ENCODE data around the gene ACR.

The ACR gene

DNA sequence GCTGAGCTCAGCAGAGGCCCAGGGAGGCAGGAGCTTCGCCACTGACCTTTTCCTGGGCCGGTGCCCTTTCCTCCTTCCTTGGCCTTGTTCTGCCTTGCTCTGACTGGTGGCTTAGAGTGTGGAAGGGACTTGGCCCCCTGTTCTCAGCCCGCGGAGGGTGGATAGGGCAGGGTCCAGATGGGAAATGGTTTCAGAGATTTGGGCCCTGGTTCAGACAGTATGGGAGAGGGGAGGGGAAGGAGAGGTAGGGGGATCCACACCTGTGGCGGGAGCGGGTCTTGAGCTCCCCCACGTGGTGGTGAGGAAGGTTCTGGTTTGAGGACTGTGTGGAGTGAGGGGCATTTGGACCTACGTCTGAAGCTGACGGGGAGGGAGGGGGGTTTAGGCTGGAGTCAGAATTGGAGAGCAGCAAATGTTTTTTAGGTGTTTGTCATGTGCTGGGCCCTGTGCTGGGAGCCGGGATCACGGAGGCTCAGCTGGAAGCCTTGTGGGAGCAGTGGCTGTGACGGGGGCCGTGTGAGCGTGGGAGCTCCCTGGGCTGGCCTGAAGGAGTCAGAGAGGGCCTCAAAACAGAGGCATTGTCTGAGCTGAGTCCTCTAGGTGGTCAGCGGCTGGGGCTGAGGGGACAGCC lies 38.1 kb upstream of the ACR start:
- Histone ChIP-seq H3K14ac (ENCODE audit: low read length) (no peak overlapping the region), H4K12ac (ENCODE audit: low read depth, low read length) (no peak overlapping the region), H2BK12ac (ENCODE audit: low read length) (no peak overlapping the region), H3K36me3 (ENCODE audit: control insufficient read depth in 1 of 2, insufficient read depth in 2 of 2, low read length in 2 of 2) (no peaks in the 10 kb centered on the region), H4K8ac (ENCODE audit: low read depth, low read length) (no peak overlapping the region), H3K4me2 (ENCODE audit: low read length) (no peak overlapping the region), H3K4me1 (ENCODE audit: control insufficient read depth in 1 of 2, insufficient read depth in 2 of 2, low read length in 2 of 2) (peaks cover 5 to 8% of the 10 kb centered on the region in 2 experiments), H3K4ac (ENCODE audit: low read depth, low read length) (no peak overlapping the region), H3K9ac (ENCODE audit: low read length) (no peak overlapping the region), H3K23ac (ENCODE audit: low read length) (no peak overlapping the region), H3K27me3 (ENCODE audit: insufficient read depth, low read length) (peaks cover 5% of the 10 kb centered on the region), H3K4me3 (ENCODE audit: low read depth, low read length) (no peak overlapping the region), H3K79me1 (ENCODE audit: low read length) (no peaks in the 10 kb centered on the region), H4K91ac (ENCODE audit: low read depth, low read length) (no peak overlapping the region), H3K79me2 (ENCODE audit: control insufficient read depth, insufficient read depth, low read length, poor library complexity) (no peaks in the 10 kb centered on the region), H2BK5ac (ENCODE audit: low read depth, low read length, poor library complexity) (no peak overlapping the region), H2BK120ac (ENCODE audit: insufficient read depth, low read length, poor library complexity) (no peak overlapping the region), H3K18ac (ENCODE audit: low read length) (no peak overlapping the region), H3K9me3 (ENCODE audit: insufficient read depth, low read depth, low read length) (peaks cover 2% of the 10 kb centered on the region), H2AK5ac (ENCODE audit: low read length) (no peak overlapping the region), H3K27ac (ENCODE audit: low read depth, low read length) (no peak overlapping the region), H2AFZ (ENCODE audit: insufficient read depth, low read length, poor library complexity) (no peak overlapping the region)
- peak in 1 of 2 donors; percentile 20 for DNase-seq
- no CpG with 5 or more reads among the region's 15 CpGs for WGBS (ENCODE audit: extremely low coverage, insufficient coverage, insufficient read length)

DNA sequence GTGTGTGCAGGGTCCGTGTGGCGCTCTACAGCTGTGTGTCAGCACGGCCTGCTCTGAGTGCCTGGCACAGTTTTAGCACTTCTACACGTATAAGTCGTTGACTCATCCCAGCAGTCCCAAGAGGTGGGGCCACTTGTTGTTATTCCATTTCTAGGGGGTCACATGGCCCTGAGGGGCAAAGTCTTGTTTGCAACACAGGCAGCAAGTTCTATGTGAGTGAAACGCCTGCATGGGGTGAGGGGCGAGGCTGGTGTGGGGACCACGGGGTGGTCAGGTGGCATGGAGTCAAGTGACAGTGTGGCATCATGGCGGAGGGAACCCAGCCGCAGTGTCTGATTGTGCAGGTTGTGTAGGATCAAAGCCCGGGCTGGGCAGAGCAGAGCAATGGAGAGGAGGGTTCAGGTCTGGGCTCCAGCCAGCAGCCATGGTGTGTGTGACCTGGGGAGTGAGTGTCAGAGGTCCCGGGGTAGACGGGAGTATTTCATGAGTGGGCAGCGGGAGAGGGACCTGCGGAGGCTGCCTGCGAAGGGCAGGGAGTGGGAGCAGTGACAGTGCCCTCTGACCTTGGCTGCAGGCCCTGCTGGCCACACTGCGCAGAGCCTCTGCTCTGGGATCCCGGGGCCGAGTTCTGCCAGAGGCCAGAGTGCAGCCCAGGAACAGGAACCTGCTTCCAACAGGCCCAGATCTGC lies 37.5 kb upstream of the ACR start:
- H3K4me2 ChIP-seq (ENCODE audit: low read length): no peak overlapping the region

DNA sequence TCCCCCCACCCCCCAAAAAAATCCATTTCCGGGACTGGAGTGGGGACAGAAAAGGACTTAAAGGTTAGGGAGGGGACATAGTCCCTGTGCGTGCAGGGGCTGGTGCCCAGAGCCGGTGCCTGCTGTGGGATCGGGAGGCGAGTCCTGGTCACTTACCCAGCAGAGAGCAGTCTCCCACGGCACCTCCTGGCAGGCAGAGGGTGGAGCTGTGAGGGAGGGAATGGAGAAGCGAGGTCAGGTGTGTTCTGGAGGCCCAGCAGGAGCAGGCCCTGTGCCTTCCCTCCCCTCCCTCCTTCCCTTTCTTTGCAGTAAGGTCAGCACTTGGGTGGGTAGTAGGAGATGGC lies 37.0 kb upstream of the ACR start:
- H3K36me3 ChIP-seq (ENCODE audit: control insufficient read depth in 1 of 2, insufficient read depth in 2 of 2, low read length in 2 of 2): no peaks in the 10 kb centered on the region
- H3K9ac ChIP-seq (ENCODE audit: low read length): no peak overlapping the region
- H3K14ac ChIP-seq (ENCODE audit: low read length): no peak overlapping the region
- H2BK120ac ChIP-seq (ENCODE audit: insufficient read depth, low read length, poor library complexity): no peak overlapping the region
- H4K91ac ChIP-seq (ENCODE audit: low read depth, low read length): no peak overlapping the region
- H3K4me3 ChIP-seq (ENCODE audit: low read depth, low read length): no peak overlapping the region
- no peak overlapping the region for H2BK5ac ChIP-seq (ENCODE audit: low read depth, low read length, poor library complexity)
- H2BK12ac ChIP-seq (ENCODE audit: low read length): no peak overlapping the region
- H3K79me2 ChIP-seq (ENCODE audit: control insufficient read depth, insufficient read depth, low read length, poor library complexity): no peaks in the 10 kb centered on the region
- no peak overlapping the region for H4K12ac ChIP-seq (ENCODE audit: low read depth, low read length)
- DNase-seq: no peak
- no peak overlapping the region for H3K23ac ChIP-seq (ENCODE audit: low read length)
- H2AK5ac ChIP-seq (ENCODE audit: low read length): no peak overlapping the region
- H3K4me1 ChIP-seq (ENCODE audit: control insufficient read depth in 1 of 2, insufficient read depth in 2 of 2, low read length in 2 of 2): peaks cover 11 to 12% of the 10 kb centered on the region in 2 experiments
- H3K4ac ChIP-seq (ENCODE audit: low read depth, low read length): no peak overlapping the region
- H3K27me3 ChIP-seq (ENCODE audit: insufficient read depth, low read length): peaks cover 5% of the 10 kb centered on the region
- H3K79me1 ChIP-seq (ENCODE audit: low read length): no peaks in the 10 kb centered on the region
- peaks cover 2% of the 10 kb centered on the region for H3K9me3 ChIP-seq (ENCODE audit: insufficient read depth, low read depth, low read length)
- WGBS (ENCODE audit: extremely low coverage, insufficient coverage, insufficient read length): no CpG with 5 or more reads among the region's 7 CpGs
- H3K18ac ChIP-seq (ENCODE audit: low read length): no peak overlapping the region
- no peak overlapping the region for H3K4me2 ChIP-seq (ENCODE audit: low read length)
- H4K8ac ChIP-seq (ENCODE audit: low read depth, low read length): no peak overlapping the region
- no peak overlapping the region for H3K27ac ChIP-seq (ENCODE audit: low read depth, low read length)
- no peak overlapping the region for H2AFZ ChIP-seq (ENCODE audit: insufficient read depth, low read length, poor library complexity)

More for the DNA sequence above, 37.5 kb upstream of the ACR start:
- Histone ChIP-seq H4K8ac (ENCODE audit: low read depth, low read length) (no peak overlapping the region), H3K9ac (ENCODE audit: low read length) (no peak overlapping the region), H3K18ac (ENCODE audit: low read length) (no peak overlapping the region), H3K79me1 (ENCODE audit: low read length) (no peaks in the 10 kb centered on the region), H2AFZ (ENCODE audit: insufficient read depth, low read length, poor library complexity) (no peak overlapping the region), H2AK5ac (ENCODE audit: low read length) (no peak overlapping the region), H2BK5ac (ENCODE audit: low read depth, low read length, poor library complexity) (no peak overlapping the region), H2BK120ac (ENCODE audit: insufficient read depth, low read length, poor library complexity) (no peak overlapping the region), H3K4me3 (ENCODE audit: low read depth, low read length) (no peak overlapping the region), H3K14ac (ENCODE audit: low read length) (no peak overlapping the region), H3K27ac (ENCODE audit: low read depth, low read length) (no peak overlapping the region), H4K91ac (ENCODE audit: low read depth, low read length) (no peak overlapping the region), H2BK12ac (ENCODE audit: low read length) (no peak overlapping the region), H3K9me3 (ENCODE audit: insufficient read depth, low read depth, low read length) (peaks cover 2% of the 10 kb centered on the region), H4K12ac (ENCODE audit: low read depth, low read length) (no peak overlapping the region), H3K27me3 (ENCODE audit: insufficient read depth, low read length) (peaks cover 5% of the 10 kb centered on the region), H3K4ac (ENCODE audit: low read depth, low read length) (no peak overlapping the region), H3K36me3 (ENCODE audit: control insufficient read depth in 1 of 2, insufficient read depth in 2 of 2, low read length in 2 of 2) (no peaks in the 10 kb centered on the region), H3K4me1 (ENCODE audit: control insufficient read depth in 1 of 2, insufficient read depth in 2 of 2, low read length in 2 of 2) (peaks cover 11% of the 10 kb centered on the region in 2 experiments), H3K23ac (ENCODE audit: low read length) (no peak overlapping the region), H3K79me2 (ENCODE audit: control insufficient read depth, insufficient read depth, low read length, poor library complexity) (no peaks in the 10 kb centered on the region)
- no CpG with 5 or more reads among the region's 19 CpGs for WGBS (ENCODE audit: extremely low coverage, insufficient coverage, insufficient read length)
- DNase-seq: no peak

DNA sequence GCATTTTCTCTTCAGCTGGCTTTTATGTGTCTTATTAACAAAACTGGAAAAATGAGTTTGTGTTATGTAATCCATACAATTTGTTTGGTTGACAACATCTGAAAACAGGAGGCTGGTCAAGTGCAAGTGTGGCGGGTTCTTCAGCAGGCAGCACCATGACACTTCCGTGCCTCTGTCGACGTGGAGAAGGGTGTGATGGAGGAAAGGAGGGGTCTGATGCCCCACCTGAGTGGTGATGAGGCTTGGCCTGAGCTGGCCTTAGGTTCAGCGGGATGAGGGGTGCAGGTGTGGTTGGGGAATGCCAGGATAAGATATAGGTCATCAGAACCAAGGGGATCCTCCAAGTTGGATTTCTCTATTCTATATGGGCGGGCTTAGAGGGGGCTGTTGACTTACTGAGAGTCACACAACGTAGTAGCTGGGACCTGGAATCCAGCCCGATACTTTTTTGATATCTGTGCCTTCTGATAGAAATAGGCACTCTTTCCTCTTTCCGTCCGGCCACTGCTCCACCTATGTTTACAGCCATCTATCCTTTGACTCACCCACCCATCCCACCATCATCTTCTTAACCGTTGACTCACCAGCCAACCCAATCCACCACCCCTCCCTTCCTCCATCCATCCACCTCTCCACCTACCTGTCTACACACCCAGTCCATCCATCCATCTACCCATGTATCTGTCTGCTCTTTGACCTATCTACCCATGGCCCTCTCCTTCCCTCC lies 36.4 kb upstream of the ACR start:
- Histone ChIP-seq H2BK120ac (ENCODE audit: insufficient read depth, low read length, poor library complexity) (no peak overlapping the region), H2AFZ (ENCODE audit: insufficient read depth, low read length, poor library complexity) (no peak overlapping the region), H4K12ac (ENCODE audit: low read depth, low read length) (no peak overlapping the region), H3K4me3 (ENCODE audit: low read depth, low read length) (no peak overlapping the region), H4K8ac (ENCODE audit: low read depth, low read length) (no peak overlapping the region), H3K79me1 (ENCODE audit: low read length) (no peaks in the 10 kb centered on the region), H4K91ac (ENCODE audit: low read depth, low read length) (no peak overlapping the region), H3K9me3 (ENCODE audit: insufficient read depth, low read depth, low read length) (peaks cover 4% of the 10 kb centered on the region), H2BK5ac (ENCODE audit: low read depth, low read length, poor library complexity) (no peak overlapping the region), H3K4ac (ENCODE audit: low read depth, low read length) (no peak overlapping the region), H3K27ac (ENCODE audit: low read depth, low read length) (no peak overlapping the region), H2BK12ac (ENCODE audit: low read length) (no peak overlapping the region), H3K4me1 (ENCODE audit: control insufficient read depth in 1 of 2, insufficient read depth in 2 of 2, low read length in 2 of 2) (peaks cover 11 to 12% of the 10 kb centered on the region in 2 experiments), H3K14ac (ENCODE audit: low read length) (no peak overlapping the region), H3K36me3 (ENCODE audit: control insufficient read depth in 1 of 2, insufficient read depth in 2 of 2, low read length in 2 of 2) (no peaks in the 10 kb centered on the region), H3K23ac (ENCODE audit: low read length) (no peak overlapping the region), H3K79me2 (ENCODE audit: control insufficient read depth, insufficient read depth, low read length, poor library complexity) (no peaks in the 10 kb centered on the region), H3K27me3 (ENCODE audit: insufficient read depth, low read length) (peaks cover 5% of the 10 kb centered on the region), H3K9ac (ENCODE audit: low read length) (no peak overlapping the region), H3K4me2 (ENCODE audit: low read length) (no peak overlapping the region), H2AK5ac (ENCODE audit: low read length) (no peak overlapping the region), H3K18ac (ENCODE audit: low read length) (no peak overlapping the region)
- DNase-seq: no peak
- WGBS (ENCODE audit: extremely low coverage, insufficient coverage, insufficient read length): 100% methylated on average over 1 of the region's 11 CpGs
